WTC11 (cell line): Measurements from ENCODE around the gene PTPN4. TPM values are rescaled to one million over a fixed set of nuclear protein-coding genes. Genes with fewer than 3 reads are reported as not detected.

ENCODE experiments used
- ATAC-seq: fragments of 200-7000 bp; cut with Tn5 transposase; 2 replicates; pipeline ENCODE4 v1.10.0; 2021; ENCODE audit warnings: mild to moderate bottlenecking, moderate library complexity
- CTCF ChIA-PET: fragments of 300-600 bp; sonication (Branson Sonifier 250); formaldehyde crosslinking; loops from one replicate; lab custom pipeline; 2021; ENCODE audit warnings: antibody characterized with exemption; lab: Charles Lee
- POLR2A ChIA-PET: fragments of 350-600 bp; sonication (Branson Sonifier 250); formaldehyde crosslinking; loops from one replicate; lab custom pipeline; 2021; ENCODE audit warnings: antibody characterized with exemption; lab: Charles Lee
- DNase-seq: peaks from one replicate; pipeline ENCODE4 v3.0.0; 2021; ENCODE audit warnings: low spot score
- H3K27ac Mint-ChIP-seq: 2 replicates; pipeline ENCODE4 v1.8.0; 2021; ENCODE audit warnings: mixed read lengths
- H3K27me3 Mint-ChIP-seq: 2 replicates; pipeline ENCODE4 v1.8.0; 2021; ENCODE audit warnings: low read depth, mild to moderate bottlenecking, moderate library complexity, mixed read lengths
- H3K36me3 Mint-ChIP-seq: 2 replicates; pipeline ENCODE4 v1.8.0; 2021; ENCODE audit warnings: mixed read lengths
- H3K4me1 Mint-ChIP-seq: 2 replicates; pipeline ENCODE4 v1.8.0; 2022; ENCODE audit warnings: mixed read lengths
- H3K4me3 Mint-ChIP-seq: 2 replicates; pipeline ENCODE4 v1.8.0; 2021; ENCODE audit warnings: mild to moderate bottlenecking, moderate library complexity, mixed read lengths
- H3K9me3 Mint-ChIP-seq: 2 replicates; pipeline ENCODE4 v1.8.0; 2021; ENCODE audit warnings: mixed read lengths
- ATF1 ChIP-seq: sonication (generic); formaldehyde crosslinking; IDR thresholded peaks from 2 replicates; pipeline ENCODE4 v1.8.1; 2023; ENCODE audit warnings: mild to moderate bottlenecking, moderate library complexity, missing genetic modification reagents
- CBFB ChIP-seq: sonication (generic); formaldehyde crosslinking; IDR thresholded peaks from 2 replicates; pipeline ENCODE4 v1.8.1; 2022; ENCODE audit warnings: mild to moderate bottlenecking, low read depth, missing genetic modification reagents
- CREM ChIP-seq: sonication (generic); formaldehyde crosslinking; IDR thresholded peaks from 2 replicates; pipeline ENCODE4 v1.8.1; 2022; ENCODE audit warnings: mild to moderate bottlenecking, missing genetic modification reagents, moderate library complexity
- ELF4 ChIP-seq: sonication (generic); formaldehyde crosslinking; IDR thresholded peaks from 2 replicates; pipeline ENCODE4 v1.8.1; 2022; ENCODE audit warnings: low read depth, mild to moderate bottlenecking, moderate library complexity, missing genetic modification reagents
- FOXP1 ChIP-seq: sonication (generic); formaldehyde crosslinking; IDR thresholded peaks from 2 replicates; pipeline ENCODE4 v1.8.0; 2022; ENCODE audit warnings: missing genetic modification reagents, mild to moderate bottlenecking, moderate library complexity, borderline replicate concordance
- GTF2I ChIP-seq: fragments of 250-450 bp; sonication (Bioruptor Pico); conservative IDR thresholded peaks from 2 replicates; pipeline ENCODE4 v1.4.0; 2021; ENCODE audit warnings: mild to moderate bottlenecking
- IRF2 ChIP-seq: sonication (generic); formaldehyde crosslinking; IDR thresholded peaks from 2 replicates; pipeline ENCODE4 v1.8.0; 2022; ENCODE audit warnings: low read depth, missing genetic modification reagents, borderline replicate concordance
- KAT7 ChIP-seq: sonication (generic); formaldehyde crosslinking; IDR thresholded peaks from 2 replicates; pipeline ENCODE4 v1.8.1; 2023; ENCODE audit warnings: missing genetic modification reagents, mild to moderate bottlenecking, borderline replicate concordance
- MXD4 ChIP-seq: fragments of 250-450 bp; sonication (Bioruptor Pico); IDR thresholded peaks from 2 replicates; pipeline ENCODE4 v1.8.0; 2021; ENCODE audit warnings: mild to moderate bottlenecking, moderate library complexity, borderline replicate concordance
- NFATC4 ChIP-seq: fragments of 250-450 bp; sonication (Bioruptor Pico); IDR thresholded peaks from 2 replicates; pipeline ENCODE4 v1.9.0; 2021; ENCODE audit warnings: mild to moderate bottlenecking
- NFE2L1 ChIP-seq: sonication (generic); formaldehyde crosslinking; IDR thresholded peaks from 2 replicates; pipeline ENCODE4 v1.8.1; 2023; ENCODE audit warnings: missing genetic modification reagents
- SMAD4 ChIP-seq: sonication (generic); formaldehyde crosslinking; IDR thresholded peaks from 2 replicates; pipeline ENCODE4 v1.8.0; 2022; ENCODE audit warnings: mild to moderate bottlenecking, missing genetic modification reagents
- SOX15 ChIP-seq: fragments of 250-450 bp; sonication (Bioruptor Pico); IDR thresholded peaks from 2 replicates; pipeline ENCODE4 v1.9.0; 2021; ENCODE audit warnings: mild to moderate bottlenecking
- SP1 ChIP-seq: sonication (generic); formaldehyde crosslinking; conservative IDR thresholded peaks from 2 replicates; pipeline ENCODE4 v1.8.1; 2022; ENCODE audit warnings: missing genetic modification reagents
- TEAD4 ChIP-seq: sonication (generic); formaldehyde crosslinking; IDR thresholded peaks from 2 replicates; pipeline ENCODE4 v1.8.0; 2022; ENCODE audit warnings: mild to moderate bottlenecking, missing genetic modification reagents
- TP53 ChIP-seq: sonication (generic); formaldehyde crosslinking; IDR thresholded peaks from 2 replicates; pipeline ENCODE4 v1.8.1; 2023; ENCODE audit warnings: mild to moderate bottlenecking, missing genetic modification reagents
- ZNF138 ChIP-seq: sonication (generic); formaldehyde crosslinking; conservative IDR thresholded peaks from 2 replicates; pipeline ENCODE4 v1.8.1; 2022; ENCODE audit warnings: mild to moderate bottlenecking, moderate library complexity, missing genetic modification reagents
- ZNF317 ChIP-seq: sonication (generic); formaldehyde crosslinking; IDR thresholded peaks from 2 replicates; pipeline ENCODE4 v1.8.1; 2023; ENCODE audit warnings: low read depth, mild to moderate bottlenecking, moderate library complexity, missing genetic modification reagents, borderline replicate concordance
- total RNA-seq: library from RNA; stranded (reverse); gene quantifications from 3 replicates; pipeline ENCODE4 v1.2.3, GENCODE V29; 2021
- TF ChIP-seq, protein P1 (sequence below): sonication (generic); formaldehyde crosslinking; IDR thresholded peaks from 2 replicates; pipeline ENCODE4 v1.8.1; 2023; ENCODE audit warnings: mild to moderate bottlenecking, missing genetic modification reagents, moderate library complexity
- TF ChIP-seq, protein P2 (sequence below): sonication (generic); formaldehyde crosslinking; IDR thresholded peaks from 2 replicates; pipeline ENCODE4 v1.8.1; 2022; ENCODE audit warnings: low read depth, mild to moderate bottlenecking, moderate library complexity, missing genetic modification reagents, borderline replicate concordance
- TF ChIP-seq, protein P3 (sequence below): sonication (generic); formaldehyde crosslinking; IDR thresholded peaks from 2 replicates; pipeline ENCODE4 v1.8.1; 2022; ENCODE audit warnings: low read depth, missing genetic modification reagents, borderline replicate concordance
- TF ChIP-seq, protein P4 (sequence below): fragments of 250-450 bp; sonication (Bioruptor Pico); IDR thresholded peaks from 2 replicates; pipeline ENCODE4 v1.9.0; 2021; ENCODE audit warnings: moderate library complexity, mild to moderate bottlenecking, inconsistent platforms, borderline replicate concordance
- TF ChIP-seq, protein P5 (sequence below): sonication (generic); formaldehyde crosslinking; IDR thresholded peaks from 2 replicates; pipeline ENCODE4 v1.8.1; 2023; ENCODE audit warnings: mild to moderate bottlenecking, moderate library complexity, missing genetic modification reagents
- TF ChIP-seq, protein P6 (sequence below): sonication (generic); formaldehyde crosslinking; IDR thresholded peaks from 2 replicates; pipeline ENCODE4 v1.8.0; 2022; ENCODE audit warnings: mild to moderate bottlenecking, missing genetic modification reagents
- TF ChIP-seq, protein P7 (sequence below): sonication (generic); formaldehyde crosslinking; IDR thresholded peaks from 2 replicates; pipeline ENCODE4 v1.8.0; 2023; ENCODE audit warnings: missing genetic modification reagents
- TF ChIP-seq, protein P8 (sequence below): sonication (generic); formaldehyde crosslinking; IDR thresholded peaks from 2 replicates; pipeline ENCODE4 v1.8.1; 2023; ENCODE audit warnings: mild to moderate bottlenecking, missing genetic modification reagents, moderate library complexity
- TF ChIP-seq, protein P9 (sequence below): fragments of 250-450 bp; sonication (Bioruptor Pico); IDR thresholded peaks from 2 replicates; pipeline ENCODE4 v2.1.2; 2022; ENCODE audit warnings: mild to moderate bottlenecking, moderate library complexity

PTPN4 gene
- total RNA-seq, 1 experiment from 2014 or later = 85.8 TPM

DNA sequence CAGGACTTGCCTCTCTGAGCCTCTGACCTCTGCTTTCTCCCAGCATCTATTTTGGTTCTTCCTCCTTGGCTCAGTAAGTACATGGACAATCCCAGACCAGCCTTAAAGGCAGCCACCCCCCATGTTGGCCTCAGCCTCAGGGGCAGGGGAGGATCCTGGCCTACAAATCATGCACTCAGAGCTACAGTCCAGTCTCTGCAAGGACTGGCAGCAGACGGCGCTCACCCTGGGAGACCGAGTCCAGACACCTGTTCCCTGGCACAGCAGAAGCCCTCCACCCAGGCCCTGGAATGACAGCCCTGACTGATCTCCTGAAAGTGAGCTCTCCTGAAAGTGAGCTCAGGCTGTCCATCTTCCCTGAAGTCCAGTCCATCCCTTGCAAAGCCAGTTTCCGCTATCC is 25.7 kb upstream of the PTPN4 start:
- Mint-ChIP-seq H3K36me3 (no peaks in the 10 kb centered on the region), H3K27ac (no peak overlapping the region), H3K9me3 (no peaks in the 10 kb centered on the region), H3K27me3 (no peaks in the 10 kb centered on the region), H3K4me1 (peaks cover 20% of the 10 kb centered on the region), H3K4me3 (no peak overlapping the region)
- CTCF ChIA-PET = interaction anchor here (1.1 kb wide), 1 partner anchor 31 kb away, joined by 8 read pairs; no protein-coding TSS in a partner anchor
- ATAC-seq (no peak), DNase-seq (no peak)
- TF ChIP-seq SOX15 (no peak), SMAD4 (CRISPR knock-in tag) (no peak), NFE2L1 (no peak), CREM (no peak), KAT7 (CRISPR knock-in tag) (no peak), GTF2I (CRISPR knock-in tag) (no peak), IRF2 (CRISPR knock-in tag) (no peak), SP1 (CRISPR knock-in tag) (no peak), CBFB (CRISPR knock-in tag) (no peak), NFATC4 (CRISPR knock-in tag) (no peak), ELF4 (CRISPR knock-in tag) (no peak), TEAD4 (CRISPR knock-in tag) (no peak), FOXP1 (CRISPR knock-in tag) (no peak), ATF1 (no peak)
- TF ChIP-seq, protein P1, sequence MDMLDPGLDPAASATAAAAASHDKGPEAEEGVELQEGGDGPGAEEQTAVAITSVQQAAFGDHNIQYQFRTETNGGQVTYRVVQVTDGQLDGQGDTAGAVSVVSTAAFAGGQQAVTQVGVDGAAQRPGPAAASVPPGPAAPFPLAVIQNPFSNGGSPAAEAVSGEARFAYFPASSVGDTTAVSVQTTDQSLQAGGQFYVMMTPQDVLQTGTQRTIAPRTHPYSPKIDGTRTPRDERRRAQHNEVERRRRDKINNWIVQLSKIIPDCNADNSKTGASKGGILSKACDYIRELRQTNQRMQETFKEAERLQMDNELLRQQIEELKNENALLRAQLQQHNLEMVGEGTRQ = no peak
- TF ChIP-seq, protein P2, sequence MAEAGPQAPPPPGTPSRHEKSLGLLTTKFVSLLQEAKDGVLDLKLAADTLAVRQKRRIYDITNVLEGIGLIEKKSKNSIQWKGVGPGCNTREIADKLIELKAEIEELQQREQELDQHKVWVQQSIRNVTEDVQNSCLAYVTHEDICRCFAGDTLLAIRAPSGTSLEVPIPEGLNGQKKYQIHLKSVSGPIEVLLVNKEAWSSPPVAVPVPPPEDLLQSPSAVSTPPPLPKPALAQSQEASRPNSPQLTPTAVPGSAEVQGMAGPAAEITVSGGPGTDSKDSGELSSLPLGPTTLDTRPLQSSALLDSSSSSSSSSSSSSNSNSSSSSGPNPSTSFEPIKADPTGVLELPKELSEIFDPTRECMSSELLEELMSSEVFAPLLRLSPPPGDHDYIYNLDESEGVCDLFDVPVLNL (CRISPR knock-in tag) = no peak
- TF ChIP-seq, protein P3, sequence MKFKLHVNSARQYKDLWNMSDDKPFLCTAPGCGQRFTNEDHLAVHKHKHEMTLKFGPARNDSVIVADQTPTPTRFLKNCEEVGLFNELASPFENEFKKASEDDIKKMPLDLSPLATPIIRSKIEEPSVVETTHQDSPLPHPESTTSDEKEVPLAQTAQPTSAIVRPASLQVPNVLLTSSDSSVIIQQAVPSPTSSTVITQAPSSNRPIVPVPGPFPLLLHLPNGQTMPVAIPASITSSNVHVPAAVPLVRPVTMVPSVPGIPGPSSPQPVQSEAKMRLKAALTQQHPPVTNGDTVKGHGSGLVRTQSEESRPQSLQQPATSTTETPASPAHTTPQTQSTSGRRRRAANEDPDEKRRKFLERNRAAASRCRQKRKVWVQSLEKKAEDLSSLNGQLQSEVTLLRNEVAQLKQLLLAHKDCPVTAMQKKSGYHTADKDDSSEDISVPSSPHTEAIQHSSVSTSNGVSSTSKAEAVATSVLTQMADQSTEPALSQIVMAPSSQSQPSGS (CRISPR knock-in tag) = no peak
- TF ChIP-seq, protein P4, sequence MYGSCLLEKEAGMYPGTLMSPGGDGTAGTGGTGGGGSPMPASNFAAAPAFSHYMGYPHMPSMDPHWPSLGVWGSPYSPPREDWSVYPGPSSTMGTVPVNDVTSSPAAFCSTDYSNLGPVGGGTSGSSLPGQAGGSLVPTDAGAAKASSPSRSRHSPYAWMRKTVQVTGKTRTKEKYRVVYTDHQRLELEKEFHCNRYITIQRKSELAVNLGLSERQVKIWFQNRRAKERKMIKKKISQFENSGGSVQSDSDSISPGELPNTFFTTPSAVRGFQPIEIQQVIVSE (CRISPR knock-in tag) = no peak
- TF ChIP-seq, protein P5, sequence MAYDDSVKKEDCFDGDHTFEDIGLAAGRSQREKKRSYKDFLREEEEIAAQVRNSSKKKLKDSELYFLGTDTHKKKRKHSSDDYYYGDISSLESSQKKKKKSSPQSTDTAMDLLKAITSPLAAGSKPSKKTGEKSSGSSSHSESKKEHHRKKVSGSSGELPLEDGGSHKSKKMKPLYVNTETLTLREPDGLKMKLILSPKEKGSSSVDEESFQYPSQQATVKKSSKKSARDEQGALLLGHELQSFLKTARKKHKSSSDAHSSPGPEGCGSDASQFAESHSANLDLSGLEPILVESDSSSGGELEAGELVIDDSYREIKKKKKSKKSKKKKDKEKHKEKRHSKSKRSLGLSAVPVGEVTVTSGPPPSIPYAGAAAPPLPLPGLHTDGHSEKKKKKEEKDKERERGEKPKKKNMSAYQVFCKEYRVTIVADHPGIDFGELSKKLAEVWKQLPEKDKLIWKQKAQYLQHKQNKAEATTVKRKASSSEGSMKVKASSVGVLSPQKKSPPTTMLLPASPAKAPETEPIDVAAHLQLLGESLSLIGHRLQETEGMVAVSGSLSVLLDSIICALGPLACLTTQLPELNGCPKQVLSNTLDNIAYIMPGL = no peak
- TF ChIP-seq, protein P6, sequence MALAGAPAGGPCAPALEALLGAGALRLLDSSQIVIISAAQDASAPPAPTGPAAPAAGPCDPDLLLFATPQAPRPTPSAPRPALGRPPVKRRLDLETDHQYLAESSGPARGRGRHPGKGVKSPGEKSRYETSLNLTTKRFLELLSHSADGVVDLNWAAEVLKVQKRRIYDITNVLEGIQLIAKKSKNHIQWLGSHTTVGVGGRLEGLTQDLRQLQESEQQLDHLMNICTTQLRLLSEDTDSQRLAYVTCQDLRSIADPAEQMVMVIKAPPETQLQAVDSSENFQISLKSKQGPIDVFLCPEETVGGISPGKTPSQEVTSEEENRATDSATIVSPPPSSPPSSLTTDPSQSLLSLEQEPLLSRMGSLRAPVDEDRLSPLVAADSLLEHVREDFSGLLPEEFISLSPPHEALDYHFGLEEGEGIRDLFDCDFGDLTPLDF (CRISPR knock-in tag) = no peak
- POLR2A ChIA-PET = interaction anchor here (0.6 kb wide), 1 partner anchor 242 kb away, joined by 4 read pairs; no protein-coding TSS in a partner anchor

DNA sequence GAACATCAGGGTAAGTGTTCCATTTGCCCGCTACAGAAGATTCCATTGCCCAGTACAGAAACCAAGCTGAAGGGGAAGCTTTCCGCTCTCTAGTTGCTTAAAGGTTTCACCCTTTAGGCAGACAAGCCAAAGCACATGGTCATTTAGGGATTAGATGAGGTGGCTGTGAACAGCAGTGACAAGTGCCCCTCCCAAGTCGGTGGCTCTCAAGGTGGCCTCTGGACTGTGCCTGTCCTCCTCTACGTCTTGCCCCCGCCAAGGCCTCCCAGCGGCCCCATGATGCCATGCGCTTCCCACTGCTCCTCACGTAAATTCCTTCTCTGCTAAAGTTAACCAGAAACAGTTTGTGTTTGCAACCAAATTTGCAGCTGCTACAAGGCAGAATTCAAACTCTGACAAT is 24.2 kb upstream of the PTPN4 start:
- no peak overlapping the region for H3K4me3 Mint-ChIP-seq
- no peaks in the 10 kb centered on the region for H3K9me3 Mint-ChIP-seq
- no peak overlapping the region for H3K27ac Mint-ChIP-seq
- no peaks in the 10 kb centered on the region for H3K36me3 Mint-ChIP-seq
- POLR2A ChIA-PET = no interaction called here
- CTCF ChIA-PET = interaction anchor here (1.3 to 1.6 kb wide), 4 partner anchors 31 to 439 kb away, joined by 3 to 6 read pairs (median 4); no protein-coding TSS in a partner anchor
- no peaks in the 10 kb centered on the region for H3K27me3 Mint-ChIP-seq
- no peak for ATAC-seq
- peaks cover 15% of the 10 kb centered on the region for H3K4me1 Mint-ChIP-seq
- no peak for DNase-seq
- no peak for TF ChIP-seq MXD4
- TF ChIP-seq, protein P7, sequence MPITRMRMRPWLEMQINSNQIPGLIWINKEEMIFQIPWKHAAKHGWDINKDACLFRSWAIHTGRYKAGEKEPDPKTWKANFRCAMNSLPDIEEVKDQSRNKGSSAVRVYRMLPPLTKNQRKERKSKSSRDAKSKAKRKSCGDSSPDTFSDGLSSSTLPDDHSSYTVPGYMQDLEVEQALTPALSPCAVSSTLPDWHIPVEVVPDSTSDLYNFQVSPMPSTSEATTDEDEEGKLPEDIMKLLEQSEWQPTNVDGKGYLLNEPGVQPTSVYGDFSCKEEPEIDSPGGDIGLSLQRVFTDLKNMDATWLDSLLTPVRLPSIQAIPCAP (CRISPR knock-in tag) = no peak
- TF ChIP-seq ZNF138 (CRISPR knock-in tag) = no peak
- no peak for TF ChIP-seq ATF1
- no peak for TF ChIP-seq CREM
- no peak for TF ChIP-seq TP53 (CRISPR knock-in tag)
- TF ChIP-seq, protein P8, sequence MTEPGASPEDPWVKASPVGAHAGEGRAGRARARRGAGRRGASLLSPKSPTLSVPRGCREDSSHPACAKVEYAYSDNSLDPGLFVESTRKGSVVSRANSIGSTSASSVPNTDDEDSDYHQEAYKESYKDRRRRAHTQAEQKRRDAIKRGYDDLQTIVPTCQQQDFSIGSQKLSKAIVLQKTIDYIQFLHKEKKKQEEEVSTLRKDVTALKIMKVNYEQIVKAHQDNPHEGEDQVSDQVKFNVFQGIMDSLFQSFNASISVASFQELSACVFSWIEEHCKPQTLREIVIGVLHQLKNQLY (CRISPR knock-in tag) = no peak
- TF ChIP-seq ZNF317 (CRISPR knock-in tag) = no peak
- no peak for TF ChIP-seq KAT7 (CRISPR knock-in tag)
- TF ChIP-seq NFE2L1 = no peak
- TF ChIP-seq, protein P9, sequence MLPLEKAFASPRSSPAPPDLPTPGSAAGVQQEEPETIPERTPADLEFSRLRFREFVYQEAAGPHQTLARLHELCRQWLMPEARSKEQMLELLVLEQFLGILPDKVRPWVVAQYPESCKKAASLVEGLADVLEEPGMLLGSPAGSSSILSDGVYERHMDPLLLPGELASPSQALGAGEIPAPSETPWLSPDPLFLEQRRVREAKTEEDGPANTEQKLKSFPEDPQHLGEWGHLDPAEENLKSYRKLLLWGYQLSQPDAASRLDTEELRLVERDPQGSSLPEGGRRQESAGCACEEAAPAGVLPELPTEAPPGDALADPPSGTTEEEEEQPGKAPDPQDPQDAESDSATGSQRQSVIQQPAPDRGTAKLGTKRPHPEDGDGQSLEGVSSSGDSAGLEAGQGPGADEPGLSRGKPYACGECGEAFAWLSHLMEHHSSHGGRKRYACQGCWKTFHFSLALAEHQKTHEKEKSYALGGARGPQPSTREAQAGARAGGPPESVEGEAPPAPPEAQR (CRISPR knock-in tag) = no peak
